Keratinocyte (primary cell): ENCODE measurements around the gene ABCB9.

Experiments
- CTCF ChIP-seq, 3 experiments: IDR thresholded peaks in 1 of 3; conservative IDR thresholded peaks in 1 of 3; optimal IDR thresholded peaks in 1 of 3; 2 replicates in 2 of 3; 3 replicates in 1 of 3; pipeline versions ENCODE3 to v1.5.1; 2011; ENCODE audit warnings: low read length in 3 of 3, mild to moderate bottlenecking in 3 of 3, moderate library complexity in 2 of 3, control low read depth in 1 of 3, inconsistent platforms in 1 of 3; ENCODE audit not compliant: insufficient read depth in 2 of 3; ENCODE audit errors: extremely low read depth in 1 of 3
- EZH2 ChIP-seq: IDR thresholded peaks from one replicate; pipeline ENCODE4 v1.6.1; 2012; ENCODE audit warnings: inconsistent platforms, mild to moderate bottlenecking, low read length, moderate library complexity

DNA sequence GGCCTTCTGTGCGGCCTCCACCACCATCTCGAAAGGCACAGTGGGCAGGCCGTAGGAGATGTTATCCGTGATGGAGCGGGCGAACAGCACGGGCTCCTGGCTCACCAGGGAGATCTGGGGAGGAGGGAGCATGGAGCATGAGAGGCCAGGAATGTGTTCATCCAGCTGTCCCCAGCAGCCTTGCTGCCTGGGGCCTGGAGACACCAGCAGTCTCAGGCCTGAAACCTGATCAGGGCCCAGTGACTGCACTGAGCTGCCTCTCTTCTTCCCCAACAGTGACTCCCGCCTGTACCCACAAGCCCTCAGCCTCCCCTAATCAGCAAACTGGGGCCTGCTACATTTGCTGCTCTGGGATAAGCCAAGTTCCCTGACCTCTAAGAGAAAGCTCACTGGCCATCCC, 30.9 kb downstream of the ABCB9 start:
- TF ChIP-seq EZH2 (no peak), CTCF (optimal IDR thresholded peaks at IDR 0.05 in 1 of 3, IDR thresholded peaks at IDR 0.05 in 1 of 3, conservative IDR thresholded peaks at IDR 0.05 in 1 of 3; ENCODE audit: extremely low read depth in 1 of 3, insufficient read depth in 2 of 3, low read length in 3 of 3) (no peak)
